COLO668 (cell line): Measurements from ENCODE around the gene PLEKHA6.

Source experiments
- DNase-seq: peaks from one replicate; lab custom pipeline; 2025; ENCODE audit not compliant: unreplicated experiment; lab: John Stamatoyannopoulos, UW

The PLEKHA6 gene

GRCh38 chr1:204194080-204194479 lies 165.6 kb downstream of the PLEKHA6 start:
- no peak for DNase-seq

GRCh38 chr1:204192589-204193352 lies 167.0 kb downstream of the PLEKHA6 start:
- no peak for DNase-seq

- DNase-seq: no peak
These were observed 167.7 kb downstream of the PLEKHA6 start for GRCh38 chr1:204192046-204192445.

- DNase-seq: no peak
These were observed 168.3 kb downstream of the PLEKHA6 start for GRCh38 chr1:204191456-204191855.

DNA sequence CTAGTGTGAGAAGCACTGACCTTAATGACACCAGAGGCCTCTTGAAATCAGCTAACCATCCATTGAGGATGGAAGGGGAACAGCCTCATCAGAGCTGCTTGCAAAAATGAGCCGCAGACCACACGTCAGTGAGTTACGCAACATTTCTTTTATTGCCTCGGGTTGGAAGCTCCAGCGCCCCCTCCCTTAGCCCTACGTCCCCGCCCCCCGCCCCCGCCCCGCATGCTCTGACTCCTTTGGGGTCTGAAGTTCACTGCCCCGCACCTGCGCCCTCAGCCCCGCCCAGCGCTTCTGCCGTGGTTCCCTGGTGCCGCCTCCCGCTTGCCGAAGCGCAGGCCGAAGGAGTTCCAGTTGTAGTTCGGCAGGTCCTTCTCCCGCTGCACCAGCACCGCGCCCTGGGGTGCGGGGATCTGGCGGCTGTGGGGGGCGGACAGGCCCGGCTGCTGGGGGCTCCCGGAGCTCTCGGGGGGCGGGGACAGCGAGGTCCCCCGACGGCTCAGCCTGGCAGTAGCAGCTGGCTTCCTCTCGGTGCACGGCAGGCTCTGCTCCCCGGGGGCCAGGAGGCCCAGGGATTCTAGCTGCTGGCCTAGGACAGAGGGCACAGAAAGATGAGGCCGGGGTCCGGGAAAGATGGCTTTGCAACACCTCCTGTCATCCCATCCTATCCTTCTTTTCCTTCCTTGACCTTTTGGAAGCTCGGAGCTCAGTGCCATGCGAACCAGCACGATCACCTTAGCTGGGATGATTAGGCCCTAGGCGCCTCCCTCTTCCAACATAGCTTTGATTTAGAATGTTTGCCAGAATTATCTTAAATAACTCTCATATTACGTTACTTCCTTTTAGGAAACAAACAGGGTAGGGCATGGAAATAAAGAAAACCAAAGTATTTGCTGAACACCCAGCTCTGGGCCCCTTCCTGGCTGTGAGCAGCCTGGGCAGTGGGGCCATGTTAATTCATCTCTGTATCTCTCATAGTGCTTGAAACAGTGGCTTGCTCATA lies 169.2 kb downstream of the PLEKHA6 start:
- peak; percentile 55 for DNase-seq

DNA sequence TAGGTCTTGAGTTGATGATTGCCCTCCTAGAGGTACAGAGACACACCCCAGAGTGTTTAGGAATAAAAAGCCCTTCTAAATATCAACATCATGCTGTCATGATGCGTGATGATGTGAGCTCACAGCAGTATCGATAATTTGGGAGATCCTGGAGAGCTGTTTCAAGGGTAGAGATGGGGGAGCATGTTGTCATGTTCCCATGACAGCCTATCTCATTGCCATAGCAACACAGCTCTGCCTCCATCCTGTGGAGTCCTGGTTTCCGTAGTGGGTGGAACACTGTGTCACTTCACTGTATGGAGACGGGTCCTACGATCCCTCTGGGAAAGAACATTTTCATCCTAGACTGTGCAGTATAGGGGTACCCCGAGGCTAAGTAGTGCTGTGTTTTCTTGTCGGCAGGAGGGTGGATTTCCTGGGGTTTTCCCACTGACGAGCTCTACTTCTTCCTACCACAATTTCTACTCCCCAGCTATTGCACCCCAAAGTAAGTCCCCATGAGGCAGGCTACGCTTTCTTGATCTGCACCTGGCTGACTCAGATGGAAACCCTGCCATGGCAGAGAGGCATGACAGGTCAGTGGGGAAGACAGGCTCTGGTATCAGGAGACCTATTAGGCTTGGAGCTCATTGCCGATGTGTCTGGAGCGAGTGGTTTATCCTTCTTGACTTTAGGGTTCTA lies 170.6 kb downstream of the PLEKHA6 start:
- DNase-seq: no peak

DNA sequence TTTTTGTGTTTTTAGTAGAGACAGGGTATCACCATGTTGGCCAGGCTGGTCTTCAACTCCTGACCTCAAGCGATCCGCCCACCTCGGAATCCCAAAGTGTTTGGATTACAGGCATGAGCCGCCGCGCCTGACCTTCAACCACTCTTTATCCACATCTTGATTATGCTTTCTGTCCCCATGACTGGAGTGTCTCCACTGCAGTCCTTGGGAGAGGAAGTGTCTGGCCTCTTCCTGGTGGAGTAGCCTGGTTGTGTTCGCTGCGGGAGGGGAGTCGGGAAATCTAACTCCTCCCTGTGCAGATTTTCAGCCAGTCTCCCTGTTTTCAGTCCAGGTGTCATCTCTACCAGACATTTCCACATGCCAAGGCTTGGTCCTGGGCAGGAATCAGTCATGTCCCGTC lies 173.1 kb downstream of the PLEKHA6 start:
- DNase-seq: no peak

DNA sequence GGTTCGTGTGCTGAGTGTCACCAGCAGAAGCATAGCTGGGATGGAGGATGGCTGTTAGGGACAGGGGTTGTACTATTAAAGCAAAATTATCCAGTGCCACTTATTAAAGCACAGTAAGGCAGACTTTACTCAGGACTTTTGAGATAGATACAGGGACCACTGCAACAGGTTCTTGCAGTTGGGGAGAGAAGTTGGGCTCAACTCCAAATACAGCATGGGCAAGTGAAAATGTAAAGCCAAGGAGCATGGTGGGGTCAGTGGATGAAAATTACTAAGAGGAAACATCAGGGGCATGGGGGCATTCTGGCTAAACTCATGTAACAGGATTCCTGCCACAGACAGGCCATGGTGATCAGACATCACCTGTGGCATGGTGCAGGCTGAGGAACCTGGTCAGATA lies 178.6 kb downstream of the PLEKHA6 start:
- DNase-seq: no peak

- peak; percentile 52 for DNase-seq
These were observed 179.6 kb downstream of the PLEKHA6 start for GRCh38 chr1:204180133-204180532.

GRCh38 chr1:204178487-204179281 lies 181.0 kb downstream of the PLEKHA6 start:
- no peak for DNase-seq

- no peak for DNase-seq
These were observed 182.6 kb downstream of the PLEKHA6 start for GRCh38 chr1:204177133-204177532.

DNA sequence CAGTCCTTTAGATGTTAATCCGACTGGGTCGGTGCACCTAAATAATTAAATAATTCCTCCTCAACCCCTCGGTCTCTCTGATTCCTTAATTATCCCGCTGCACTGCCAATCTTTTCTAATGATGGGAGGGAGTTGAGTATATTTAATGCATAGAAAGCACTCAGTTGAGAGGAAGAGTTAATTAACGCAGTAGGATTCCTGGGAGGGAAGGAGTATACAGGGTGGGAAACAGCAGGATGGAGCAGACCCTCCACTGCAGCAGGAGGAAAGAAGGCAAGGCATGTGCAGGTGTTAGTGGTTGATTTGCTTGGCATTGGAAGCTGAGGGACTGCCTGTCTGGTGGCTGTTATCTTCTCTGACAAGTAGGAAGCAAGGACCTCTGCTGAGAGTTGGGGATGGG lies 183.7 kb downstream of the PLEKHA6 start:
- DNase-seq: no peak

DNA sequence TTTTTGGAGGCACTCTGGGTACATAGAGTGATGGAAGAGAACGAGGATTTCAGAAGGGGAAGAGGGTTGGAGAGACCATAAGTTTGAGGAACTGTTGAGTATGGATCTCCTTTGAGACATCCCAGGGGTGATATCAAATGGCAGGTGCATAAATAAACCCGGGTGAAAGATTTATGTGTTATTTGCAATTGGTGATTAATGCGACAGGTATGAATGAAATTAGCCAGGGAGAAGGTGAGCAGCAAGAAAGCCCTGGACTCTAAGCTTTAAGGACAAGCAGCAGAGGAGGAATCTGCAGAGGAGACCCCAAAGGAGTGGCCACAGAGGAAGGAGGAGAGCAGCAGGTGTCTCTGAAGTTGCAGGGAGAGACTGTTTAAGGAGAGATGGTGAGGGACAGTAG lies 184.8 kb downstream of the PLEKHA6 start:
- no peak for DNase-seq

DNA sequence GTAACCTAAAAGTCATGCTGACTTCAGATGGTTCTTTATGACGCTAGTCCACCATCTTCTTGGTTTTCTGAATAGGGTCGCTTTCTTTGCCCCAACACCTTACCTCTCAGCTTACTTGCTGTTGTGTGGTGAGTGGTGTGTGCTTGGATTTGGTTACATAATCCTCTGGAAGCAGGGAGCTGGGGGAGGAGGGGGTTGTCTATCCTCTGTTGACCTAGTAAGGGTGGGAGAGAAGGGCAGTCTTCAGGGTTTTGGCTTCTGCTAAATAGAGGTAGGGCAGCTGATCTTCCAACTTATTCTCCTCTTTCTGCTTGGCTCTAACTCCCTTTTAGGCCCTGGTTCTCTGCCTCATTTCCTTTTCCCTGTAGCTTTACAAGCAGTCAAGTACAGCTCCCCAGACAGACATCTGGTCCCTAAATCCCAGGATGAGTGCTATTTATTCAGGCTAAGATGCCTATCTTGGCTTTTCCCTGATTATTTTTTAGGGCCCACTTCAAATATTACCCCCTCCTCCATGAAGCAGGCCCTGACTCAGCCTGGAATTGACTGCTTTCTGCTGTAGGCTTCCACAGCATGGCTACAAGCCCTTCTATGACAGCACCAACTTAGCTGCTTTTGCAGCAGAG lies 187.2 kb downstream of the PLEKHA6 start:
- no peak for DNase-seq

GRCh38 chr1:204171751-204172178 lies 188.0 kb downstream of the PLEKHA6 start:
- DNase-seq: no peak

- DNase-seq: no peak
These were observed 189.1 kb downstream of the PLEKHA6 start for GRCh38 chr1:204170494-204171155.

- DNase-seq: no peak
These were observed 189.9 kb downstream of the PLEKHA6 start for GRCh38 chr1:204169858-204170257.
